Neural cell (in vitro differentiated cells): ENCODE data around the gene DUSP28.

Experiments used
- POLR2AphosphoS5 ChIP-seq: IDR thresholded peaks from 2 replicates; pipeline ENCODE4 v1.6.1; 2012
- TF ChIP-seq, protein P1 (sequence below): fragments of 450-650 bp; IDR thresholded peaks from 2 replicates; pipeline ENCODE4 v1.5.1; 2014; ENCODE audit warnings: antibody characterized with exemption, mild to moderate bottlenecking, moderate library complexity; ENCODE audit not compliant: poor library complexity, severe bottlenecking

DNA sequence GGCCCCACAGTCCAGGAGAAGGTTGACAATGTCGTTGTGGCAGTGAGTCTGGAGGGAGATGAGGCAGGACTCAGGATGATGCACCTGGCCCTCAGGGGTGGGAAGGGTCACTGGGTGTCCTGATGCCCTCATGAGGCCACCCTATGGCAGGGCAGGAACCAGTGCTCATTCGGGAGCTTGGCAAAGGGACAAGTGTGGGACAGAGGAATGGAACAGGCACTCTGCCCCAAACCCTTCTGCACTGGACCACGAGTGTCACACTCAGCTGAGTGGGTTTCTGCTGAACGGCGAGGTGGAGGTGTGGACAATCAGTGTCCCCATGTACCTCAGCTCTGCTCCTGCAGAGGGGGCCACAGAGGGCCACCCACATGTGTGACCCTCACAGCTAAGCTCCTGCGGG, 34.4 kb upstream of the DUSP28 start:
- TF ChIP-seq, protein P1, sequence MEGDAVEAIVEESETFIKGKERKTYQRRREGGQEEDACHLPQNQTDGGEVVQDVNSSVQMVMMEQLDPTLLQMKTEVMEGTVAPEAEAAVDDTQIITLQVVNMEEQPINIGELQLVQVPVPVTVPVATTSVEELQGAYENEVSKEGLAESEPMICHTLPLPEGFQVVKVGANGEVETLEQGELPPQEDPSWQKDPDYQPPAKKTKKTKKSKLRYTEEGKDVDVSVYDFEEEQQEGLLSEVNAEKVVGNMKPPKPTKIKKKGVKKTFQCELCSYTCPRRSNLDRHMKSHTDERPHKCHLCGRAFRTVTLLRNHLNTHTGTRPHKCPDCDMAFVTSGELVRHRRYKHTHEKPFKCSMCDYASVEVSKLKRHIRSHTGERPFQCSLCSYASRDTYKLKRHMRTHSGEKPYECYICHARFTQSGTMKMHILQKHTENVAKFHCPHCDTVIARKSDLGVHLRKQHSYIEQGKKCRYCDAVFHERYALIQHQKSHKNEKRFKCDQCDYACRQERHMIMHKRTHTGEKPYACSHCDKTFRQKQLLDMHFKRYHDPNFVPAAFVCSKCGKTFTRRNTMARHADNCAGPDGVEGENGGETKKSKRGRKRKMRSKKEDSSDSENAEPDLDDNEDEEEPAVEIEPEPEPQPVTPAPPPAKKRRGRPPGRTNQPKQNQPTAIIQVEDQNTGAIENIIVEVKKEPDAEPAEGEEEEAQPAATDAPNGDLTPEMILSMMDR = no peak
- TF ChIP-seq POLR2AphosphoS5 = no peak
